NCI-H748 treated with DMSO at 0.1 percent for 48 hours (cell line): ENCODE results near the gene AVEN.
"Not testable (repeated sequence)": the region's sequence is repeated elsewhere in the genome, so short reads cannot be mapped to it uniquely, and the experiment has no call there.

ENCODE experiments used
- DNase-seq: peaks from one replicate; lab custom pipeline; 2025; lab: John Stamatoyannopoulos, UW

Gene AVEN

GRCh38 chr15:33848011-33848410 is 191.0 kb downstream of the AVEN start:
- DNase-seq: no peak

GRCh38 chr15:33846862-33847261 is 192.1 kb downstream of the AVEN start:
- no peak for DNase-seq

DNA sequence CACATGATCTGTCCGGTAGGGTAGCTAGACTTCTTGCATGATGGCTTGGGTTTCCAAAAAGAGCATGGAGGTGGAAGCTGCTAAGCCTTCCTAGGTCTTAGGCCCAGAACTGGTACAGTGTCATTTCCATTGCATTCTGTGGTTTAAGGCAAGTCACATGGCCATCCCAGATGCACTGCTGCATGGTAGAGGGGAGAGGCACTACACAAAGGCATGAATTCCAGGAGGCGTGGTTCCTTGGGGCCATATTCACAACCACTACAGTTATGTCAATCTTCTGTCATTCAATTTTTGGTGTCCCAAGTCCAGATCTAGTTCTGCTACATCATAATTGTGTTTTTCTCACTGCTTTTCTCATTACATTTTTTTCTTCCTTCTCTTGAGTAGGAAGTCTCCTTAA is 192.9 kb downstream of the AVEN start:
- DNase-seq: no peak

DNA sequence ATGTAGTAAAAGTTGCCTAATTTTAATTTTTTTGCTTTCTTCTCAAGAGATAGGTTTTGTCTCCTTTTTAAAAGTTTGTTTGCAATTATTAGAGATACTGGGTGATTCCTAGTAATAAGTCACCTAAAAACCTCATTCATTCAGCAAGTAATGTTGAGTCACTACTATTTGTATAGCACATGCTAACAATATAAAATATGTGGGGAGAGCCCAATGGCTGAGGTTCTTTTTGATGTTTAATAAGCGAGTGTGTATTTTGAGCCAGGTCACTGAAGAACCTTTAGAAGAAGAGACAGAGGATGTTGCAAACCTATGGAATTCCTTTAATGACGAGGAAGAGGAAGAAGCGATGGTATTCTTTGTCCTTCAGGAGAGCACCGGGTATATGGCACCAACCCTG is 194.4 kb downstream of the AVEN start:
- no peak for DNase-seq

DNA sequence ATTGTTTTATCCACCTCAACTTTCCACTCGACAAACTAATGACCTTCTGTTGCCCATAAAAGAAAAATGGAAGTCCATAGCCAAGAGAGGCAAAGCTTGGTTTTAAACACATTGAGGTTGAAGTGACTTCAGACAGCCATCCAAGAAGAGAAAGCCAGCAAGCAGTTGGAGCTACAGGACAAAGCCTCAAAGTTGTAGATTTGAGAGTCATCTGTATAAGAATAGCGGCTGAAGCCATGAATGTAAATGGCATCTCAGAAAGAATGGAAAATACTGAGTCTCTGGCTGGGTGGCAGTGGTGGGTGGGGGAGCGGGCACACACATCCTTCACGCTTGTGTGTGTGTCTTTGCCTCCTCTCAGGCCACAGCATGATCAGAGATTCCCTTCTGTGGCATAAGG is 194.8 kb downstream of the AVEN start:
- no peak for DNase-seq

- no peak for DNase-seq
Measured at GRCh38 chr15:33840615-33841014, 198.4 kb downstream of the AVEN start.

DNA sequence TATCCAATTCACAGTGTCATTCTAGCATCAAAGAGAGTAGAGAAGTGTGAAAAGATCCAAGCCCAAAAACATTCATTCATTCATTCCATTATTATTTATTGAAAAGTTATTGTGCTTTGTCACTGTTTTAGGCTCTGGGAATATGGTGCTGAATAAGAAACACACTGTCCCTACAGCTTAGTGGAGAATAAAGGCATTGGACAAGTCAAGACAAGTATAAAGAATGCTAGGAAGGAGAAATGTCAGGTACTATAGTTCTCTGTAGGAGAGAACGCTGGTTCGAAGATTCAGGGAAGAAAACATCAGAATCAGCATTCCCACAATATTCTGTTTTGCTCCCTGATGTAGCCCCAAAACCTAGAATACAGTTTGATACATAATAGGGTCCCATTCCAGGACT is 199.5 kb downstream of the AVEN start:
- DNase-seq: no peak

DNA sequence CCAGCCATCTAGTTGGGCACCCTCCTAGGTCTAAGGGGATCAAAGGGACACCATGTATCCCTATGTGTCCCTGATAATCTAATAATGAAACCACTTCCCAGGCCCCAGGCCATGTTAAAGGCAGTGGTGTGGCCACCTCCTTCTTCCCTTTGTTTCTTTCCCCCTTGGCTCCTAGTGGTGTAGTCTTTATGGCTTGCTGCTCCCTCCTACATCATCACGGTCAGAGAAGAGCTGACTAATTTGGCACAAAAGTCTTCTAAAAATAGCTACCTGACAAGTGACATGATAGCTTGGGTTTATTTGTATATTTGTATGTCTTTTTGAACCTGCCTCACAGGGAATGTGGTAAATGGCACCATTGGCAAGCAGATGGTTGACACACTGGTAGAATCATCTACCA is 201.7 kb downstream of the AVEN start:
- DNase-seq: no peak

DNA sequence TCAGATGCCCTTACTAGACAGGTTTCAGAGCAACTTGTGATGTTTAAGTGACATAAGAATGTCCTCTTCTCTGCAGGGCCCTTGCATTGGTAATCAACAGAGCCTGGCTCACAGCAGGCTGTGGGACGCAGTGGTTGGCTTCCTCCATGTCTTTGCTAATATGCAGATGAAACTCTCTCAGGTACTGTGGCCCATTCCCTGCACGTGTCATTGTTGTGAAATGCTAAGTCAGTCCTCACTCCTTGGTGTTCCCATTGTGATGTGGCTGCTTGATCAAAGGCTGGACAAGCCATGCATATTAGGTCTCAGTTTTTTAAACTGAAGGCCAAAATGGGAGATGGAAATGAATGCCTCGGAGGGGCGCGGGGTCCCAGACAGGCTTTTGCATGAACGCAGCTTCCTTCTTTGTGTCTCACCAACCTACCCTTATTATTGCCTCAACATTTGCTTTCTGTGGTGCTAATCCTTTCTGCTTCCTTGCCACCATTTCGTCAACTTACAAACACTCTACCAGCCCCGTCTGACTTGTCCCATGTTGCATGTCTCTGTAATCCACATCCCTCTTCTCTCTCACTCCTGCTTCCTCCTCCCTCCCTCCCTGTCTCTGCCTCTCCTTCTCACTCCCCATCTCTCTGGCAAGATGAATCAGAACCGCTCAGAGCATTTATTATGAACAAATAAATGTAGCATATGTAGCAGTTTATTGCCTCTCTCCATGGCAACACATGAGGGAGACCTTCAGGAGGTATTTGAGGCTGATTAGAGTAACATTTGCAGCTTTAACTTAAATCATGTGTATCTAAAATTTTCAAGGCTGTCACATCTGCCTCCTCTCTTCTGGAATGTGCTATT is 203.9 kb downstream of the AVEN start:
- no peak for DNase-seq

GRCh38 chr15:33831646-33832045 is 207.4 kb downstream of the AVEN start:
- no peak for DNase-seq

DNA sequence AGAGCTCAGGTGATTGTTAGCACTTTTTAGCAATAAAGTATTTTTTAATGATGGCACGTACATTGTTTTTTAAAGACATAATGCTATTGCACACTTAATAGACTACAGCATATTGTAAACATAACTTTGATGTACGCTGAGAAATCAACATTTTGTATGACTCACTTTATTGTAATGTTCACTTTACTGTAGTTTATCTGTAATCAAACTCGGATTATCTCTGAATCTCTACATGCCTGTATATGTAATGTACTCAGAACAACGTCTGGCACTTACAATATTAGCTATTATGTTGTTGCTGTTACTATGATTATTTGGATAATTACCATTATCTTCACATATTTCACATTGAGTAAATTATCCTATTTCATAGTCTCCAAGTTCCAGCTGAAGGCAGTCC is 208.7 kb downstream of the AVEN start:
- DNase-seq: no peak

DNA sequence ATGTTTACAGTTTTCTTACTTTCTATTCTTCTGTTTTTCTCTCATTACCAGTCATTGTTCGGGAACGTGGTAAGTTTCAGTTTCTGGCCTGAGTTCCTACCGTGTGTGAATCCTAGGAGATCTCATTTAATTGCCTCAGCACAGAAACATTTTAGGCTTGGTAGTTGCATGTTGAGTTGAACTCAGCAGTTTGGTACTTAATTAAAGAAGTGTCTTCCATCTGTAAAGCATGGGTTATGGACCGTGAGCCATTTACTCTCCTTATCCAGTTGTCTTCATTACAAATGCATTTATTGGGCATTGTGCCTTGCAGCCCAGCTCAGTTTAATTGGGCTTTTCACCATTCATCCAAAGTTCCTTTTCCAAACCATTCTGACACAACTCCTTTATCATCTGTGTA is 212.8 kb downstream of the AVEN start:
- no peak for DNase-seq

- no peak for DNase-seq
Measured at GRCh38 chr15:33825453-33825852, 213.6 kb downstream of the AVEN start.

GRCh38 chr15:33823119-33823518 is 215.9 kb downstream of the AVEN start:
- no peak for DNase-seq

- DNase-seq: no peak
Measured at GRCh38 chr15:33822479-33822878, 216.5 kb downstream of the AVEN start.

- not testable (repeated sequence) for DNase-seq
Measured at GRCh38 chr15:33819499-33819898, 219.5 kb downstream of the AVEN start.
